B cell (primary cell): Measurements from ENCODE around the gene ACAP1.

Experiments
- EZH2 ChIP-seq: IDR thresholded peaks from 2 replicates; pipeline ENCODE4 v1.6.1; 2012; ENCODE audit warnings: borderline replicate concordance, low read depth, mild to moderate bottlenecking, moderate library complexity, low read length; ENCODE audit not compliant: insufficient read depth, poor library complexity, severe bottlenecking
- TF ChIP-seq, protein P1 (sequence below): fragments of 200-600 bp; IDR thresholded peaks from one replicate; pipeline ENCODE4 v1.8.0; 2022; ENCODE audit warnings: antibody characterized with exemption, mild to moderate bottlenecking

DNA sequence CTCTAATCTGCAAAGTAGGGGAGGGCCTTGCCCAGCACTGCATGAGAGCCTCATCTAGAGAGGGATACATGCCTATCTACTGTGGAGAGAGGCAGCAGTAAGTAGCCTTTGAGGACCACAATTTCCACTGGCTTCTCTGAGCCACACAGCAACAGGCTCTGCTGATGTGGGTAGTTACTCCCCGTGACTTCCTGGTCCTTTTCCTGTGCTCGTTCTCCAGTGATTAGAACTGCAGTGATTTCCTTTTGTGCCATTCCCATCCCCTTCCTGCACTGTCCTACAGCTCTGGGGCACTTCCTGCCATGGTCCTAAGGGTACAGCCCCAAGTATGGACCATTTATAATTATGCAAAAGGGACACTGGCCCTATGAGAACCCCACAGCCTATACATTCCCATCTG lies 55.0 kb downstream of the ACAP1 start:
- TF ChIP-seq, protein P1, sequence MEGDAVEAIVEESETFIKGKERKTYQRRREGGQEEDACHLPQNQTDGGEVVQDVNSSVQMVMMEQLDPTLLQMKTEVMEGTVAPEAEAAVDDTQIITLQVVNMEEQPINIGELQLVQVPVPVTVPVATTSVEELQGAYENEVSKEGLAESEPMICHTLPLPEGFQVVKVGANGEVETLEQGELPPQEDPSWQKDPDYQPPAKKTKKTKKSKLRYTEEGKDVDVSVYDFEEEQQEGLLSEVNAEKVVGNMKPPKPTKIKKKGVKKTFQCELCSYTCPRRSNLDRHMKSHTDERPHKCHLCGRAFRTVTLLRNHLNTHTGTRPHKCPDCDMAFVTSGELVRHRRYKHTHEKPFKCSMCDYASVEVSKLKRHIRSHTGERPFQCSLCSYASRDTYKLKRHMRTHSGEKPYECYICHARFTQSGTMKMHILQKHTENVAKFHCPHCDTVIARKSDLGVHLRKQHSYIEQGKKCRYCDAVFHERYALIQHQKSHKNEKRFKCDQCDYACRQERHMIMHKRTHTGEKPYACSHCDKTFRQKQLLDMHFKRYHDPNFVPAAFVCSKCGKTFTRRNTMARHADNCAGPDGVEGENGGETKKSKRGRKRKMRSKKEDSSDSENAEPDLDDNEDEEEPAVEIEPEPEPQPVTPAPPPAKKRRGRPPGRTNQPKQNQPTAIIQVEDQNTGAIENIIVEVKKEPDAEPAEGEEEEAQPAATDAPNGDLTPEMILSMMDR: no peak
- TF ChIP-seq EZH2: no peak
